K562 (cell line): ENCODE measurements around the gene MLF1. TPM values are rescaled to one million over a fixed set of nuclear protein-coding genes. Genes with fewer than 3 reads are reported as not detected.

Source experiments
- CSDE1 ChIP-seq, 2 experiments: fragments of 450-650 bp; IDR thresholded peaks; 2 replicates each; pipeline ENCODE4 v1.6.1; 2016; ENCODE audit warnings: mild to moderate bottlenecking in 1 of 2
- E4F1 ChIP-seq: fragments of 250-450 bp; sonication (Bioruptor Pico); IDR thresholded peaks from 2 replicates; pipeline ENCODE4 v1.5.0; 2021; ENCODE audit warnings: mild to moderate bottlenecking, borderline replicate concordance
- ELK3 ChIP-seq: fragments of 450-650 bp; formaldehyde crosslinking; IDR thresholded peaks from 2 replicates; pipeline ENCODE4 v1.4.0; 2020; ENCODE audit warnings: mild to moderate bottlenecking
- ESRRB ChIP-seq: fragments of 250-450 bp; sonication (Bioruptor Pico); IDR thresholded peaks from 2 replicates; pipeline ENCODE4 v1.5.0; 2020; ENCODE audit warnings: mild to moderate bottlenecking, moderate library complexity, borderline replicate concordance
- HDGF ChIP-seq: fragments of 450-650 bp; IDR thresholded peaks from 2 replicates; pipeline ENCODE4 v1.6.1; 2016
- HOMEZ ChIP-seq: fragments of 250-450 bp; sonication (Bioruptor Pico); IDR thresholded peaks from 2 replicates; pipeline ENCODE4 v1.4.0; 2020; ENCODE audit warnings: mild to moderate bottlenecking, moderate library complexity
- LCOR ChIP-seq: sonication (generic); formaldehyde crosslinking; IDR thresholded peaks from 2 replicates; pipeline ENCODE4 v1.8.0; 2022; ENCODE audit warnings: mild to moderate bottlenecking, missing genetic modification reagents
- MAX ChIP-seq: sonication (generic); formaldehyde crosslinking; IDR thresholded peaks from 2 replicates; pipeline ENCODE4 v1.9.0; 2022; ENCODE audit warnings: mild to moderate bottlenecking, missing genetic modification reagents
- MEF2A ChIP-seq: IDR thresholded peaks from 2 replicates; pipeline ENCODE4 v1.6.1; 2011; ENCODE audit warnings: low read depth, mild to moderate bottlenecking, low read length, moderate library complexity; ENCODE audit not compliant: control insufficient read depth
- MIER1 ChIP-seq: fragments of 450-650 bp; IDR thresholded peaks from 2 replicates; pipeline ENCODE4 v1.6.1; 2016; ENCODE audit warnings: antibody characterized with exemption, mild to moderate bottlenecking, low read depth
- PHB ChIP-seq: fragments of 250-450 bp; sonication (Bioruptor Pico); IDR thresholded peaks from 2 replicates; pipeline ENCODE4 v1.5.0; 2021
- POLR2G ChIP-seq: fragments of 200-400 bp; formaldehyde crosslinking; IDR thresholded peaks from 2 replicates; pipeline ENCODE4 v1.6.1; 2017; ENCODE audit warnings: low read depth, mild to moderate bottlenecking, antibody characterized with exemption, low read length, moderate library complexity
- RB1 ChIP-seq: fragments of 450-650 bp; IDR thresholded peaks from 2 replicates; pipeline ENCODE4 v1.6.1; 2017; ENCODE audit warnings: low read depth, mild to moderate bottlenecking
- RBM34 ChIP-seq: fragments of 200-400 bp; formaldehyde crosslinking; IDR thresholded peaks from 2 replicates; pipeline ENCODE4 v1.6.1; 2018; ENCODE audit warnings: low read length, borderline replicate concordance; ENCODE audit not compliant: insufficient read depth
- SAP30 ChIP-seq: fragments of 200-600 bp; sonication (generic); IDR thresholded peaks from 2 replicates; pipeline ENCODE4 v1.6.1; 2012; ENCODE audit warnings: borderline replicate concordance, low read depth, mild to moderate bottlenecking, moderate library complexity, low read length, control low read depth, inconsistent platforms; ENCODE audit not compliant: insufficient read depth, poor library complexity, severe bottlenecking
- STAT5B ChIP-seq: fragments of 250-450 bp; sonication (Bioruptor Pico); IDR thresholded peaks from 2 replicates; pipeline ENCODE4 v1.8.0; 2021; ENCODE audit warnings: mild to moderate bottlenecking, inconsistent platforms
- TCFL5 ChIP-seq: fragments of 250-450 bp; sonication (Bioruptor Pico); conservative IDR thresholded peaks from 2 replicates; pipeline ENCODE4 v1.6.1; 2021; ENCODE audit warnings: mild to moderate bottlenecking, moderate library complexity, matching md5 sums
- TGIF2 ChIP-seq: sonication (generic); formaldehyde crosslinking; IDR thresholded peaks from 2 replicates; pipeline ENCODE4 v1.8.1; 2022; ENCODE audit warnings: mild to moderate bottlenecking, missing genetic modification reagents, moderate library complexity
- ZBTB8A ChIP-seq: fragments of 450-650 bp; IDR thresholded peaks from 2 replicates; pipeline ENCODE4 v1.6.1; 2018; ENCODE audit warnings: mild to moderate bottlenecking, moderate library complexity; ENCODE audit not compliant: partially characterized antibody
- ZFX ChIP-seq: sonication (generic); formaldehyde crosslinking; IDR thresholded peaks from 2 replicates; pipeline ENCODE4 v1.8.0; 2022; ENCODE audit warnings: mild to moderate bottlenecking, missing genetic modification reagents, moderate library complexity
- ZNF3 ChIP-seq: fragments of 250-450 bp; sonication (Bioruptor Pico); IDR thresholded peaks from 2 replicates; pipeline ENCODE4 v1.5.0; 2021; ENCODE audit warnings: mild to moderate bottlenecking, moderate library complexity
- ZNF586 ChIP-seq: fragments of 450-650 bp; formaldehyde crosslinking; conservative IDR thresholded peaks from 2 replicates; pipeline ENCODE4 v1.4.0; 2020; ENCODE audit warnings: mild to moderate bottlenecking, moderate library complexity
- polyA plus RNA-seq, 8 experiments: library from polyadenylated mRNA; depleted of rRNA in 4 of 8; stranded (reverse) in 5 of 8; unstranded in 3 of 8; fragments of >200 nt; fragmentation: Nextera tagmentation in 2 of 8; fragmentation: Illumina TruSeq in 1 of 8; extraction: Ambion mirVana in 2 of 8; extraction: Trizol in 1 of 8; gene quantifications; 2 replicates each; pipeline versions ENCODE4 v1.2.1 to v1.2.3, GENCODE V29; 2011 to 2014; ENCODE audit warnings: inconsistent platforms in 1 of 8, missing spikeins in 1 of 8
- total RNA-seq, 7 experiments: library from RNA; depleted of rRNA in 6 of 7; stranded (reverse); fragments of >200 nt in 6 of 7; fragmentation: Illumina TruSeq in 2 of 7; extraction: Trizol in 2 of 7; gene quantifications; 2 replicates each; pipeline versions ENCODE4 v1.2.1 to v1.2.3, GENCODE V29; 2011 to 2021; ENCODE audit warnings: low replicate concordance in 1 of 7

The MLF1 gene
- total and polyA plus RNA-seq, 9 of the 15 experiments (the other 6 are each of a cell fraction or from before 2014, with no cell fraction given), result 20.4 to 71.0 (median 27.1) TPM

GRCh38 chr3:158644345-158644908 lies 73.4 kb downstream of the MLF1 start, which contains the start of gene GFM1 (continued):
- TF ChIP-seq LCOR (peak; percentile 96), ELK3 (CRISPR knock-in tag) (no peak), ESRRB (no peak), MEF2A (no peak), PHB (CRISPR knock-in tag) (no peak), ZNF3 (no peak), E4F1 (CRISPR knock-in tag) (no peak), TGIF2 (CRISPR knock-in tag) (no peak; the same call in 1 of the 2 replicates), SAP30 (peak; percentile 98), MAX (CRISPR knock-in tag) (peak; percentile 91), CSDE1 (IDR thresholded peaks at IDR 0.05) (no peak), RB1 (peak; percentile 59; the same call in 1 of the 2 replicates), ZBTB8A (no peak), TCFL5 (no peak), HOMEZ (0 out of 2 replicates have a peak, but pooled peaks have one; percentile 20), STAT5B (CRISPR knock-in tag) (no peak), ZFX (peak; percentile 59), RBM34 (no peak), MIER1 (no peak), POLR2G (peak; percentile 94), HDGF (no peak), ZNF586 (no peak)
